Prostate gland (tissue), 2 donors: ENCODE measurements around the gene LPAR1. TPM values are rescaled to one million over a fixed set of nuclear protein-coding genes. Genes with fewer than 3 reads are reported as not detected.

Source experiments
- DNase-seq: peaks from one replicate; pipeline ENCODE4 v3.0.0-alpha.2; 2019; ENCODE audit warnings: low spot score
- H3K27ac ChIP-seq, 2 donors: fragments of 200-600 bp; sonication (generic); 2 replicates each; pipeline ENCODE4 v1.5.1; 2017 to 2019
- H3K27me3 ChIP-seq: fragments of 200-600 bp; sonication (generic); replicated peaks from 2 replicates; pipeline ENCODE4 v1.5.1; 2019; ENCODE audit not compliant: insufficient read depth
- H3K36me3 ChIP-seq, 2 donors: fragments of 200-600 bp; sonication (generic); 1 replicate in 1 of 2; 2 replicates in 1 of 2; pipeline versions ENCODE4 v1.5.1 to v1.8.1; 2017 to 2019
- H3K4me1 ChIP-seq: fragments of 200-600 bp; sonication (generic); replicated peaks from 2 replicates; pipeline ENCODE4 v1.5.1; 2019
- H3K4me3 ChIP-seq, 2 donors: fragments of 200-600 bp; sonication (generic); 2 replicates each; pipeline ENCODE4 v1.5.1; 2017 to 2019
- H3K9me3 ChIP-seq: fragments of 200-600 bp; sonication (generic); 2 replicates; pipeline ENCODE4 v1.5.1; 2017
- POLR2A ChIP-seq: fragments of 450-650 bp; IDR thresholded peaks from one replicate; pipeline ENCODE4 v1.6.1; 2016; ENCODE audit warnings: antibody characterized with exemption, mild to moderate bottlenecking
- POLR2AphosphoS5 ChIP-seq: sonication (generic); formaldehyde crosslinking; IDR thresholded peaks from one replicate; pipeline ENCODE4 v1.6.1; 2017; ENCODE audit warnings: antibody characterized with exemption
- WGBS: methylation state at CpG from one replicate; pipeline ENCODE4 v1.1.5; 2018; 5-methylcytosine and 5-hydroxymethylcytosine counted together
- intact Hi-C: fragments of 100-400 bp; cut with DNase I; formaldehyde crosslinking; loops from one replicate; pipeline ENCODE4 v1.14.2; 2022
- total RNA-seq, 2 donors: library from RNA; depleted of rRNA; stranded (reverse); fragments of >200 nt; gene quantifications; one replicate each; pipeline ENCODE4 v1.1.0, GENCODE V29; 2016
- TF ChIP-seq, protein P1 (sequence below), 4 experiments: fragments of 200-600 bp in 2 of 4; fragments of 450-650 bp in 2 of 4; sonication (generic) in 2 of 4; IDR thresholded peaks; 1 replicate in 3 of 4; 2 replicates in 1 of 4; pipeline ENCODE4 v1.5.1; 2016 to 2019; ENCODE audit warnings: antibody characterized with exemption in 4 of 4, mild to moderate bottlenecking in 2 of 4, moderate library complexity in 2 of 4

LPAR1 gene
- total RNA-seq, 2 donors from 2014 or later = 10.8 to 29.2 TPM

GRCh38 chr9:110886832-110887231, 151.4 kb downstream of the LPAR1 start:
- H3K4me1 ChIP-seq = no peaks in the 10 kb centered on the region
- H3K9me3 ChIP-seq = no peaks in the 10 kb centered on the region
- 32% methylated on average over 1 of the region's 1 CpG for WGBS
- no peak for DNase-seq
- intact Hi-C loops = no loop called here
- no peaks in the 10 kb centered on the region for H3K36me3 ChIP-seq
- TF ChIP-seq POLR2A (no peak), POLR2AphosphoS5 (no peak)
- TF ChIP-seq, protein P1, sequence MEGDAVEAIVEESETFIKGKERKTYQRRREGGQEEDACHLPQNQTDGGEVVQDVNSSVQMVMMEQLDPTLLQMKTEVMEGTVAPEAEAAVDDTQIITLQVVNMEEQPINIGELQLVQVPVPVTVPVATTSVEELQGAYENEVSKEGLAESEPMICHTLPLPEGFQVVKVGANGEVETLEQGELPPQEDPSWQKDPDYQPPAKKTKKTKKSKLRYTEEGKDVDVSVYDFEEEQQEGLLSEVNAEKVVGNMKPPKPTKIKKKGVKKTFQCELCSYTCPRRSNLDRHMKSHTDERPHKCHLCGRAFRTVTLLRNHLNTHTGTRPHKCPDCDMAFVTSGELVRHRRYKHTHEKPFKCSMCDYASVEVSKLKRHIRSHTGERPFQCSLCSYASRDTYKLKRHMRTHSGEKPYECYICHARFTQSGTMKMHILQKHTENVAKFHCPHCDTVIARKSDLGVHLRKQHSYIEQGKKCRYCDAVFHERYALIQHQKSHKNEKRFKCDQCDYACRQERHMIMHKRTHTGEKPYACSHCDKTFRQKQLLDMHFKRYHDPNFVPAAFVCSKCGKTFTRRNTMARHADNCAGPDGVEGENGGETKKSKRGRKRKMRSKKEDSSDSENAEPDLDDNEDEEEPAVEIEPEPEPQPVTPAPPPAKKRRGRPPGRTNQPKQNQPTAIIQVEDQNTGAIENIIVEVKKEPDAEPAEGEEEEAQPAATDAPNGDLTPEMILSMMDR (IDR thresholded peaks at IDR 0.05) = no peak
- no peaks in the 10 kb centered on the region for H3K27me3 ChIP-seq
- H3K27ac ChIP-seq = no peak overlapping the region
- H3K4me3 ChIP-seq = no peak overlapping the region

DNA sequence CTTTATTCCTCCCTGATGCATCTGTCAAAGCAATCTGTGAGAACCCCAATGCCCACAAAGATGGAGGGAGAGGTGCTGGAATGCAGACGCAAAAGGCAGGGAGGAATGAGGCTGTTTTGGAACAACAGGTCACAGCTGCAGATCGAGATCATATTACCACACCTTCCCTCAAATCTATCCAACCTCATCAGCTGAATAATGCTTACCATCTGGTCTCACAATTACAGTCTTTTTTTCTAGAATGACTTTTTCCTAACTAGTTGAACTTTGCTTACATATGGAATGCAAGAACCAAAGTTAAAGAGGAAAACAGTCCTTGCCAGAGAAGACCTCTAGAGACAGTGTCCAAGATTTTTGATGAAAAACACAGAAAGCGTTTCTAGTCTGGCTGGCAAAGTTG, 158.1 kb downstream of the LPAR1 start:
- Histone ChIP-seq H3K4me3 (no peak overlapping the region), H3K4me1 (no peaks in the 10 kb centered on the region), H3K36me3 (no peaks in the 10 kb centered on the region), H3K27me3 (no peaks in the 10 kb centered on the region), H3K27ac (no peak overlapping the region), H3K9me3 (no peaks in the 10 kb centered on the region)
- intact Hi-C loops = no loop called here
- DNase-seq = no peak
- no peak for TF ChIP-seq POLR2A
- no peak for TF ChIP-seq POLR2AphosphoS5
- TF ChIP-seq, protein P1 (IDR thresholded peaks at IDR 0.05) = no peak
- WGBS = 68% methylated on average over 3 of the region's 3 CpGs

DNA sequence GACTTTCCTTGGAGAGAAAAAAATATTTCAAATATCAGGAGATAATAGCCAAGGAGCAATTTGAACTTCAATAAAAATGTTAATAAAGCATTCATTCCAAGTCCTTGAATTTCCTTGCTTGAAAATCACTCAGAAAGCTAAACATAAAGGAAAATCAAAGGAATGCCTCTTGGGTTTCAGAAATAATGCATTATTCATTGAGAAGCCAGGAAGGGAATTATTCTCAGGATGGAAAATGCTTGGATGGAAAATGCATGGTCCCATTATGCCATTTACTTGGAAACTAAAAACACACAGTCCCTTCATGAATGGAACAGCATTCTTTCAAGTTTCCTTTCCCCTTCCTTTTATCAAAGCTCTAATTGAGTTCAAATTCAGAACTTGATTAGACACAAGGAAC, 160.9 kb downstream of the LPAR1 start:
- H3K36me3 ChIP-seq = no peaks in the 10 kb centered on the region
- no peak overlapping the region for H3K27ac ChIP-seq
- no peak for TF ChIP-seq POLR2AphosphoS5
- TF ChIP-seq, protein P1 (IDR thresholded peaks at IDR 0.05) = no peak
- H3K4me1 ChIP-seq = no peaks in the 10 kb centered on the region
- no peaks in the 10 kb centered on the region for H3K9me3 ChIP-seq
- no peak overlapping the region for H3K4me3 ChIP-seq
- no peak for DNase-seq
- H3K27me3 ChIP-seq = no peaks in the 10 kb centered on the region
- intact Hi-C loops = no loop called here

- TF ChIP-seq POLR2A (no peak), POLR2AphosphoS5 (no peak)
- TF ChIP-seq, protein P1 (IDR thresholded peaks at IDR 0.05) = no peak
- Histone ChIP-seq H3K27me3 (no peaks in the 10 kb centered on the region), H3K4me3 (no peak overlapping the region), H3K9me3 (no peaks in the 10 kb centered on the region), H3K4me1 (no peaks in the 10 kb centered on the region), H3K36me3 (no peaks in the 10 kb centered on the region), H3K27ac (no peak overlapping the region)
- DNase-seq = no peak
- intact Hi-C loops = no loop called here
- WGBS = 77% methylated on average over 3 of the region's 3 CpGs
Measured at GRCh38 chr9:110876929-110877328, 161.3 kb downstream of the LPAR1 start.

DNA sequence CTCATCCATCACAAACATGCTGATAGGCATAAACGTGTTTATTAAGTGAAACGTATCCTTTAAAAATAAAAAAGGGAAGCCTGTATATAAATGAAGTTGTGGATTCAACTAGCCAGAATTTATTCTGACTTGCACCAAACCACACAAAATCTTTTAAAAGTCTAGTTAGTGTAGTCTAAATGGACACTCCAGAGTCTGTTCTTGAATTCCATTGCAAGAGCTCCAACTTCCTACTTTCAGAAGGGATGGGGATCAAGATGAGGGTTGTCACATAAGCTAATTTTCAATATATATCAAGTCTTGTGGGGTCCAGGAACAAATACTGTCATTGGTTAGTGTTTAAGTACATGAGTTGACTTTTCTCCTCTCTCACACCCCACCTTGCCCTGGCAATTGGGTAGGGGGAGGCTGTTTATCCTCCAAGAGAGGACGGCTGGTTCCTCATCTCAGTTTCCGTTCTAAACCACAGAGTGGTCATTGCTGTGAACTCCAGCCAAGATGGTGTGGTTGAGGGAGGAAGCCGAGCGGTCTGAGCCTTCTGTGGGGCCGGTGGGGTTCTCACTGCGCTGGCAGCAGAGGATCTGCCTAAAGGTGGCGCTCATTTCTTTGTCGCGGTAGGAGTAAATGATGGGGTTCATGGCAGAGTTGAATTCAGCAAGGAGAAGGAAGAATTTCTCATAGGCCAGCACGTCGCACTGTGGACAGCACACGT, 163.2 kb downstream of the LPAR1 start:
- 80% methylated on average over 14 of the region's 14 CpGs for WGBS
- H3K4me3 ChIP-seq = no peak overlapping the region
- H3K4me1 ChIP-seq = no peaks in the 10 kb centered on the region
- intact Hi-C loops = no loop called here
- no peak overlapping the region for H3K27ac ChIP-seq
- H3K27me3 ChIP-seq = no peaks in the 10 kb centered on the region
- no peaks in the 10 kb centered on the region for H3K36me3 ChIP-seq
- TF ChIP-seq POLR2A (no peak), POLR2AphosphoS5 (no peak)
- TF ChIP-seq, protein P1 (IDR thresholded peaks at IDR 0.05) = no peak
- H3K9me3 ChIP-seq = no peaks in the 10 kb centered on the region
- DNase-seq = no peak
